ENCODE results near the gene GGTLC2.
"Not testable (repeated sequence)": the region's sequence is repeated elsewhere in the genome, so short reads cannot be mapped to it uniquely, and the experiment has no call there.

DNA sequence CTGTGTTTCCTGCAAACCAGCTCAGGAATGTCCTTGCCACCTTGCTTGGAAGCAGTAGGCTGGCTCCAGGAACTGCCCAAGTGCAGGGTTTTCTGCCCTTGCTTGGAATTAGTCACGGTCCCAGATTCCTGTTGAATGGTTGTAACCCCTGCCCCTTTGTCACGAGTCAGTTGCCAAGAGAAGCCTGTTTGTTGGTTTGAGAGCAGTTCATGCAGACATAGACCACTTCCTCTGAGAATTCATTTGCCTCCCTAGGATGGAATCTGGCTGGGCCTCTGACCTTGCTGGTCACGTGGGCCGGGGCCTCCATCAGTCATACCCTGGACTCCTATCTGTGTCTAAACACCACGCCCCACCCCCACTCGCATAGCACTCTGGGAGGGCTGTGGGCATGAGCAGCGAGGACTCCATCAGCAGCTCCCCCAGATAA is 13.2 kb upstream of the GGTLC2 start:
- TF ChIP-seq, protein P1, sequence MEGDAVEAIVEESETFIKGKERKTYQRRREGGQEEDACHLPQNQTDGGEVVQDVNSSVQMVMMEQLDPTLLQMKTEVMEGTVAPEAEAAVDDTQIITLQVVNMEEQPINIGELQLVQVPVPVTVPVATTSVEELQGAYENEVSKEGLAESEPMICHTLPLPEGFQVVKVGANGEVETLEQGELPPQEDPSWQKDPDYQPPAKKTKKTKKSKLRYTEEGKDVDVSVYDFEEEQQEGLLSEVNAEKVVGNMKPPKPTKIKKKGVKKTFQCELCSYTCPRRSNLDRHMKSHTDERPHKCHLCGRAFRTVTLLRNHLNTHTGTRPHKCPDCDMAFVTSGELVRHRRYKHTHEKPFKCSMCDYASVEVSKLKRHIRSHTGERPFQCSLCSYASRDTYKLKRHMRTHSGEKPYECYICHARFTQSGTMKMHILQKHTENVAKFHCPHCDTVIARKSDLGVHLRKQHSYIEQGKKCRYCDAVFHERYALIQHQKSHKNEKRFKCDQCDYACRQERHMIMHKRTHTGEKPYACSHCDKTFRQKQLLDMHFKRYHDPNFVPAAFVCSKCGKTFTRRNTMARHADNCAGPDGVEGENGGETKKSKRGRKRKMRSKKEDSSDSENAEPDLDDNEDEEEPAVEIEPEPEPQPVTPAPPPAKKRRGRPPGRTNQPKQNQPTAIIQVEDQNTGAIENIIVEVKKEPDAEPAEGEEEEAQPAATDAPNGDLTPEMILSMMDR (IDR thresholded peaks at IDR 0.05): not testable (repeated sequence)
- not testable (repeated sequence) for TF ChIP-seq POLR2A, EP300 (IDR thresholded peaks at IDR 0.05)

All from ovary (tissue), 3 donors.